Activated T-cell treated with anti-CD3 and anti-CD28 coated beads for 4 hours (primary cell): ENCODE data around the gene DNAJC8.
A peak's percentile ranks its signal among the peaks of the same experiment; 100 is the strongest.

Experiments used
- DNase-seq: peaks from one replicate; pipeline ENCODE4 v3.0.0-alpha.2; 2020

Gene DNAJC8

DNA sequence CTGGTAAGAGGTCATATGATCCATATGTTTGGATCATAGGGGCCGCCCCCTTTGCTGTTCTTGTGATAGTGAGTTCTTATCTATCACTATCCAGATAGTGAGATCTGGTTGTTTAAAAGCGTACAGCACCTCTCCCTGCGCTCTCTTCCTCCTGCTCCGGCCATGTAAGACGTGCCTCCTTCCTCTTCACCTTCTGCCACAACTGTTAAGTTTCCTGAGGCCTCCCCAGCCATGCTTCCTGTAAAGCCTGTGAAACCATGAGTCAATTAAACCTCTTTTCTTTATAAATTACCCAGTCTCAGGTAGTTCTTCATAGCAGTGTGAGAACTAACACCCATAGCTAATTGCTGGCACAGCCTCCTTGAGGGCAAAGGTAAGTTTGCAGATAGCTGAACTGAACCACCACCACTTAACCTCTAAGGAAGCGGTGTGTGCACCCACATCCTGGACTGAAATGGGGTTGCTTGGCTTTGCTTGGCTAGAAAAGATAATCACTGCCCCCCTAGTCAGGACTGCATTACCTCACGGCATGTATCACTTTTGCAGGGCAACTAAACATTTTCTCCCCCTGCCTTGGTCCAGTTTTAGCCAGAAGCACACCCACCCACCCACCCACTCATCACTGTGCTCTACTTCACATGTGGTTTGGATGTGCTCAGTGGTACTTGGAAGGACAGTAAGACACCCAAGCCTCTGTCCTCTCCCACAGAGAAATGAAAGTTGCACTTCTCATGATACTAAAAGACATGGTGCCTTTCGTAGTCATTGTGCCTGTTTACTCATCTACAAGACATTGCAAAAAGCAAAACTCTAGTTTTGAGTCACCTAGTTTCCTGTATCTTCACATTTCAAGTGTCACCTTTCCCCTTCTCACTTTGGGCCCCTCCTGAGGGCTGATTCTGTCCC lies 33.2 kb downstream of the DNAJC8 start:
- peak; percentile 19 for DNase-seq

DNA sequence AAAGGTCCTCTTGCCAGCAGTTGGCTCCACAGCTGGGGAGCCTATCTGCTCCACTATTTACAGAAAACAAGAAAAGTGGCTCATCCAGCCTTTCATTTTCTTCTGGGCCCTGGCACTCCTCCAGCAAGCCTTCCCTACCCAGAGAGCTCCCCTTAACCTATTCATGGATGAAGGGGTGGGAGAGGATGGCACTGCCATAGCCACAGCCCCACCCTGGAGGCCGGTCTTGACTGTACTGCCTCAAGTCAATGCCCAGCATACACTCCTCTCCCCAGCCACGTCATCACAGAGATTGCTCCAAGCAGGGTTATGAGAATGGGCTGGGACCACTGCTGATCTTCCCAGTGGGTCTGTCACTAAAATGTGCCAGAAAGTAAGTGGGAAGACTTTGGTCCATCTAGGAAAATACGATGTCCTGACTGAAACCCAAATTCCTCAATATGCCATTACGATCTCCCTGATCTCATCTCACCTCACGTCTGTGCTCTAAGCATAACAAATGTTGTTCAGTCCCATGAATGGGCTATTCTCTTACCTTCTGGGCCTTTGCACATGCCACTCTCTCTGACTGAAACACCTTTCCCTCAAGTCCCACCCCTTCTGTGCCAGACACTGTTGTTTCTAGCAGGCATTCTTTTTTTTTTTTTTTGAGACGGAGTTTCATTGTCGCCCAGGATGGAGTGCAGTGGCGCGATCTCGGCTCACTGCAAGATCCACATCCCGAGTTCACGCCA lies 35.0 kb downstream of the DNAJC8 start:
- no peak for DNase-seq

DNA sequence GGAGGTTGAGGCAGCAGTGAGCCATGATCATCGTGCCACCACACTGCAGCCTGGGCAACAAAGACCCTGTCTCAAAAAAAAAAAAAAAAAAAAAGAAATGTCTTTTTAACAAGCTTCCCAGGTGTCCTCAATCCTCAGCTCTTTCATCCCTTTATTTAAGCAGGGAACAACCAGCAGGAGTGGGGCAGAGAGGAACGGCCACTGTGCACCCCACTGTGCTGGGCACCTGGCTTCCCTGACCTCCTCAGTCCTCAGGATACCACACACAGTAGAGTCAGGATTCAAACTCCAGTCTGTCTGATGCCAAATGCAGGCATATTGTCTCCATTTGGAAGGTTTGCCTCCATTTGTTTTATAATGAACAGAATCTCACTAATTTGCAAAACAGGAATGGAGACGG lies 36.5 kb downstream of the DNAJC8 start:
- DNase-seq = no peak

DNA sequence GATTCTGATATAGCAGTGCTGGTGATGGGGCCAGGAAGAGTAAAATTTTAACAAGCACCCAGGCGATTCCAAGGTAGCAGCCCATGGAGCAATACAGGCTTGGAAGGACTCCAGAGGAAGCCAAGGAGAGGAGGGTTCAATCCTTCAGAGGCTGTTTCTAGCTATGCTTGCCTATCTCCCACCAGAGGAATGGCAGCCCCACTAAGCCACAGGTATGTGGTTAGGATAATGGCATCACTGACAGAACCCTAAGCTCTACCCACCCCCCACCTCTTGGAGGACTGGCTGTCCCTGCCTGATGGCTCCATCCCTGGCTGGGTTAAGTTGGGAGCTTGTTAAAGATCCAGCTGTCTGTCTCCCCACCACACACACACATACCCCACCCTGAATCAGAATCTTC lies 37.0 kb downstream of the DNAJC8 start:
- no peak for DNase-seq

DNA sequence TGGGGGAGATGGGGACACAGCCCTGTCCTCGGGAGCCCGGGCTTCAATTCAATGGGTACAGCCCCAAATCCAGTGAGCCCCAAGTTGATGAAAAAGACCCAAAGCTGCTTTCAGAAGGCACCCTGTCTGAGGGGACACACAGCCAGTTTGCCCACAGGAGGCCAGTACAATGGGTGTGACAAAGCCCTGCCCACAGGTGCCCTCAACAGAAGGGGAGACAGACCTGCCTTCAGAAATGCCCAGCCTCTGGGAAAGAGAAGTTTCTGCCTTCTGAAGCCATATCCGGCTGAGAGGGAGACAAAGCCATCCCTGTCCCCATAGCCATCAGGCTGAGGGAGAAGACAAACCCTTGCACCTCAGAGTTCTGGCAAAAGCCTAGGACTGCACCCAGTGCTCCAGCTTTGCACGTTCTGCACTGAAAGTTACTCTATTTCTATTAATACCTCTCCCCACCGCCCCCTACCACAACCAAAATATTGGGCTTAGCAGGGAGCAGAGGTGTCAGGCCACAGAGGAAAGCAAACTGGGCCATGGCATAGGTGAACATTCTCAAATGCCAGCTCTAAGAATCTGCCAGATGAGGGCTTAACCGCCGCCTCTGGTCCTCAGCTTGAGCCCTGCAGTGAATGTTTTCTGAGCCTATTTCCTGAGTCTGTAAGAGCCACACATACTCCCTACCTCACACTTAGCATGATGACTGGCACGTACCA lies 38.3 kb downstream of the DNAJC8 start:
- no peak for DNase-seq

DNA sequence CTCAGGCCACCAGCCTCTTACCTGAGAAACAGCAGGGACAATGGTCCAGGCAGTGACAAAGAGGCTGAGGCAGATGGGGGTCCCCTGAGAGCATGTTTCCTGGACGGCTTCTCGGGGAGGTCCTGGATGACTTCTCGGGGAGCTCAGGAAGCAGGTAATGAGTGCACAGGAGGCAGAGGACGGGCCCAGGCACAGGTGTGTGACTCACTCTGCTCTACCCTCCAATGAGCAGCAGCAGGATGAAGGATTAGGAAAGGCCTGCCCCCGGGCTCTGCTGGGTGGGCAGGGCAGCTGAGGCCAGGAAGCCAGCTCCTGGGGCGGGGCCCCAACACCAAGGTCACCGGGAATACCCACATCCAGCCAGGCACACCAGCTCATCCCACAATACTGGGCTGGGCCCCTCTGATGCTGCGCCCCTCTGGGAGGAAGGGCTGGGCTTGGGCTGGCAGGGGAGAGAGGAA lies 39.1 kb downstream of the DNAJC8 start:
- DNase-seq = no peak

DNA sequence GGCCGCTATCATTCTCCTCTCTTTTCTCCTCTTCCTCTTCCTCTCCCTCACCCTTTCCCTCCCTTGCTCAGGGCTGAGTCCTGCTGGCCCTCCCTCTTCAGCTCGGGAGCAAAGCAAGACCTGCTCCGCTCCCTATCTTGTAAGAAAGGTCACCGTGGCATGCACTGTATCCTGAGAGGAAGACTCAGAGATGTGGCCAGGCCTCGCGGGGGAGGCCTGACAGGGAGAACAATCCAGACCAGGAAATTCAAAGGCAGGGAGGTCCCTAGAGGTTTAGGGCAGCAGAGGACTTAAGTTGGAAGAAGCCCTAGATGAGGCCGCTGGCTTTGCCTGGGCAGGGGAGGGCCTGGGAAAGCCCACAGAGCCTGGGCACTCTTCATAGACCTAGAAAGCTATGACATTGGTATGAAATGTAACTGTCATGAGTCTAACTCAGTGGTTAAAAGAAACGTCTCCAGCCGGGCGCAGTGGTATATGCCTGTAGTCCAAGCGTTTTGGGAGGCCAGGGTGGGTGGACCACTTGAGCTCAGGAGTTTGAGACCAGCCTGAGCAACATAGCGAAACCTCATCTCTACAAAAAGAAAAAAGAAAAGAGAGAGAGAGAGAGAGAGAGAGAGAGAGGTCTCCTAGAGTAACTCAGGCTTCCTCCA lies 41.7 kb downstream of the DNAJC8 start:
- DNase-seq = no peak

DNA sequence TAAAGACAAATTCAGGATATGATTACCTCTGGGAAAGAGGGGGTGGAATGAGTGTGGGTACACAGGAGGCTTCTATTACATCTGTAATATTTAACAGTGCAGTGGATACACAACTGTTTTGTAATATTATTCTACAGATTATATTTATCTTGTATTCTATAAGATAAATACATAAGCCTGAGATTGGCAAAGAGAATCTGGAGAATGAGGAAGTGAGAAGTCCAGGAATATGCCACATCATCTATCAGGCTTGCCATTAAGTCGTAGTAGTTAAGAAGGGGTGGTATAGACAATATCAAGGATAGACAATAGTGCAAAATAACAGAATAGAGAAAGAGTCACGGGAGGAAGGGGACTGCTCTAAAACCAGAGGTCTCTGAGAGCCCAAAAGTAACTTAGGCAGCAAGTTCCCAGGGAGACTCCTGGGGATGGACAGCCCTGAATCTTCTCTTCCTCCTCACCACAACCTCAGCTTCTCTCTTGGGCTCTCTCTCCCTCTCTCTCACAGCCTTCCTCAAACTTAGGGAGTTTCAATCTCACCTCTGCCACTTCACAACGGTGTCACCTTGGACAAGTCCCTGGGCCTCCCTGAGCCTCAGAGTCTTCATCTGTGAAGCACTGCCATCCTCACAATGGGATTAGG lies 42.4 kb downstream of the DNAJC8 start:
- no peak for DNase-seq

DNA sequence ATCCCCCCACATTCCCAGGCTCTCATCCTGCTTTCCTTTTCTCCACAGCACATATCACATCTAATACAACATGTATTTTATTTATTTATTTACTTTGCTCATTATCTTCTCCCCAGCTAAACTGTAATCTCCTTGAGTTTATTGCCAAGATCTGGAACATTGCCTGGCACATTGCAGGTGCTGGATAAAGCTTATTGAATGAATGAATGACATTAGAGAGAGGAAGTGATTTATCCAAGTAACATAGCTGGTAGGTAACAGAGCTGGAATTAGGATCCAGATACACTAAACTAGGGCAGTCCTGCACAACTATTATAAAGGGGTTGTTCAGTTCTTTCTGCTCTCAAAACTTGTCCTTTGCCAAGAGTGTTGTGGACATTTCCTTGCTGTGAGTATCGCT lies 47.8 kb downstream of the DNAJC8 start:
- no peak for DNase-seq

DNA sequence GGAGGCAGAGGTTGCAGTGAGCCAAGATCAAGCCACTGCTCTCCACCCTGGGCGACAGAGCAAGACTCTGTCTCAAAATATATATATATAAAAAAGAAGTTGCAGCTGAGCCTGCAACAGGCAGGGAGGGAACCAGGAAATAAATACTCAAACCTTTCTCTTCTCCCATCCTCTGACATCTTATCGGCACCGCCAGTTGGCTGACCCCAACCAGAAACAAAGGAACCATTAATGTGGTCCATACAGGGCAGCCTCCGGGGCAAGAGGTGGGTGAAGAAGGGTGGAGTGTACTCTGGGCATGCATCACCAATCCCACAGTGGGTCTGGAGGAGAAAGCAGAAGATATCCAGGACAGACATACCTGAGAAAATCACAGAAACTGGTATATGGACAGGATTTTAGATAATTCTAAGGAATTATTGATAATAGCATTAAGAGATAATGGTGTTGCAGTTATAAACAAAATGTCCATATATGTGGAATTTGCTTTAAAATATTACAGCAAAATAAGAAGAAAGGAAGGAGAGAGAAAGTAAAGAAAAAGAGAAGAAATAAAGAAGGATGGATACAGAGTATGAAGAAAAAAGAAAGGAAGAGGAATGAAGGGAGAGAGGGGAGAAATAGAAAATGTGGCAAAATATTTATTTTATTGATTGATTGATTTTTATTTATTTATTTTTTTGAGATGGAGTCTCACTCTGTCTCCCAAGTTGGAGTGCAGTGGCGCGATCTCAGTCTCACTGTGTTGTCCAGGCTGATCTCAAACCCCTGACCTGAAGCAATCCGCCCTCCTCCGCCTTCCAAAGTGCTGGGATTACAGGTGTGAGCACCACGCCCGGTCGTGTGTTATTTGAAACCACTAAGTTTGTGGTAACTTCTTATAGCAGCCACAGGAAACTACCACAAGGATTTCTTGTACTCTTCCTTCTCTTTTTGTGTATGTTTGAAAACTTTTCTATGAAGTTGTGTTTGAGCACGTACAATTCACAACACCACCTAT lies 52.2 kb downstream of the DNAJC8 start:
- DNase-seq = no peak

DNA sequence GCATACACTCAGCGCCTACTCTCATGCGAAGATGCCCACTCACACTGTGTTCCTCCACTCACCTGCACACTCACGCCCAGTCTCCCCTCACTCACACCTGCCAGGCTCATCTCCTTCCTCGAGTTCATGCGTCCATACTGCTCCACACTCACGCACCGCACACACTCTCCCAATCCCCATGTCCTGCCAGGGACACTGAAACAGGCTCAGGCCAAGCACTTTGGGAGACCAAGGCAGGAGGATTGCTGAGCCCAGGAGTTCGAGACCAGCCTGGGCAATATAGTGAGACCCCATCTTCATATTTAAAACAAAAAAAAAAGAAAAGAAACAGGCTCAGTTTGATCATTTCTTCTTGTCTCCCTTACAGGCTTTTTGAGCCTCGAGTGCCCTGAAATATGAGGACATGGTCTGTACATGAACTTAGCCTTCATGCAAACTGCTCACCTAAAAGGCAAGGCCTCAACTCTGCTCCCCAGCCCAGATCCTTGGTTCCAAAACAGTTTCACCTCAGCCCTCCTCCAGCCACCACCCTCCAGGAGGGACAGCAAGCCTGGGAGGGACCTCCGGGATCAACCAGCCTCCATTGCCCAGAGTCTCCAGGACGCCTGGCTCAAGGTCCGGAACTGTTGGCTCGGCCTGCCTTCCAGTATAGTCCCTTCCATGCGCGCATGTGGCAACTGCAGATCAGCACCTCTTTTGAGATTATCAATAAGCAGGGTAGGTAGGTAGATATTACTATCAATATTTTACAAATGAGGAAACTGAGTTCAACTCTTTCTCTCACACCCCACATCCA lies 53.9 kb downstream of the DNAJC8 start:
- no peak for DNase-seq

DNA sequence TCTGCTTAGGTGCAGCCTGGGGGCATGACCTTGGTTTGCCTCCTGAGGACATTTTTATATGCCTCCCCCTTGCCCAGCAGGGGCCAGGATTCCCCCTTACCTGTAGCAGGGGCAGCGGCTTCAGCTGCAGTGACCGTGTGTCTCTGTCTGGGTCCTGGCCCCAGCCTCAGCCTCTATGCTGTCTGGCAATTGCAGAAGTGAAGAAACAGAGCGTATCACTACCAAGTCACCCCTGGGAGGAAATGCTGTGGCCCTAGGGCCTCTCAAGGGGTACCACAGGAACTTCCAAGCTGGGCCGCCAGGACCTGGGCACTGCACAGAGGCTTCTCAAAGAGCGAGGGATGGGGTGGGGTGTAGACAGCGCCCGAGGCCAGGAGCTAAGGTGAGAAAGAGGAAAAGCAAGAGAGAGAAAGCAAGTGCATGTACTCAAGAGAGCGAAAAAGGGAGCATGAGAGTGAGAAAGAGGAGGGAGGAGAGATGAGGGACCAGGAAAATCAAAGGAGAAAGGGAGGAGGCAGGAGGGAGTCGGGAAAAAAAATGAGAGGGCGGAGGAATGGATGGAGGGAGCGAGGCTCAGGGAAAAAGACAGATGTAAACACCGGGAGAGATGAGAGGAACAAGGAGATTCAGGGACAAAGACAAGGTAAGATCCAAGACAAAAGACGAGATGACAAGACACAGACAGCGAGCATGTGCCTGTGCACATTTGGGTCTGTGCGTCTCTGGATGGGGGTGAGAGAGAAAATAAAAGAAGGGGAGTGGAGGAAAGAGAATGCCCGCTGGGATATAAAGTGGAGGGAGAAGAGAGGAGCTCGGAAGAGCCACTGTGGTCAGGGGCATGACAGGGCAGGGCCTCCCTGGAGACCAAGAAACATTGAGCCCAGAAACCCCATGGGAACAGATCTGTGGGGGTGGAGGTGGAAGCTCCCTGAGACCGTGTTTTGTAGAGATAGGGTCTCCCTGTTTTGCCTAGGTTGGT lies 56.0 kb downstream of the DNAJC8 start, which contains the start of gene PTAFR:
TSS of gene PTAFR (minus strand) at position 199 of the 979 bp plus-strand sequence. CDS start 25,669 bp downstream, outside the sequence.
- no peak for DNase-seq

DNA sequence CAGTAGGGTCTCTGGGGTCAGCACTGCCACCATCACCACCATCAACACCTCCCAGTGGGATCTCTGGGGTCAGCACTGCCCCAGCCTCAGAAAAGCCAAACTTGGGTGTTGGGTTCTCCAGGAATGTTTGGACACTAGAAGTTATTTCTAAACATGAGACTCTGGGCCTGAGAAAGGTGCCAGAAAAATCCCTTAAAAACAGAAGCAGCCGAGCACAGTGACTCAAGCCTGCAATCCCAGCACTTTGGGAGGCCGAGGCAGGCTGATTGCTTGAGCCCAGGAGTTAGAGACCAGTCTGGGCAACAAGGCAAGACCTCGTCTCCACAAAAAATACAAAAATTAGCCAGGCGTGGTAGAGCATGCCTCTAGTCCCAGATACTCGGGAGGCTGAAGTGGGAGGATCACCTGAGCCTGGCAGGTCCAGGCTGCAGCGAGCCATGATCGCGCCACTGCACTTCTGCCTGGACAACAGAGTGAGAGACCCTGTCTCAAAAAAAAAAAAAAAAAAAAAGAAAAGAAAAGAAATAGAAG lies 56.8 kb downstream of the DNAJC8 start:
- no peak for DNase-seq

DNA sequence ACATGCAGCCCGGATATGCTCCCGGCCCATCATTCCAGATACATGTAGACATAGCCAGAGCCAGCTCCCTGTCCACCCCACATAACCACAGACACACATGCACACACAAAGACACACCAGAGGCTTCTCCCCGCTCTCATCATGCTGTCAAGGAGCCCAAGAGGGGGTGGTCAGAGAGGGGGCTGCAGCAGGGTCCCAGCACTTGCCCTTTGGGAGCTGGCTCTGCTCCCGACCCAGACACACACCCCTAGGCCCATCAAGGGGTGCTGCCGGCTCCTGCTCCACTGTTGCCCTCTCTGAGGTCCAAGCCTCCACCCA lies 58.9 kb downstream of the DNAJC8 start:
- no peak for DNase-seq

DNA sequence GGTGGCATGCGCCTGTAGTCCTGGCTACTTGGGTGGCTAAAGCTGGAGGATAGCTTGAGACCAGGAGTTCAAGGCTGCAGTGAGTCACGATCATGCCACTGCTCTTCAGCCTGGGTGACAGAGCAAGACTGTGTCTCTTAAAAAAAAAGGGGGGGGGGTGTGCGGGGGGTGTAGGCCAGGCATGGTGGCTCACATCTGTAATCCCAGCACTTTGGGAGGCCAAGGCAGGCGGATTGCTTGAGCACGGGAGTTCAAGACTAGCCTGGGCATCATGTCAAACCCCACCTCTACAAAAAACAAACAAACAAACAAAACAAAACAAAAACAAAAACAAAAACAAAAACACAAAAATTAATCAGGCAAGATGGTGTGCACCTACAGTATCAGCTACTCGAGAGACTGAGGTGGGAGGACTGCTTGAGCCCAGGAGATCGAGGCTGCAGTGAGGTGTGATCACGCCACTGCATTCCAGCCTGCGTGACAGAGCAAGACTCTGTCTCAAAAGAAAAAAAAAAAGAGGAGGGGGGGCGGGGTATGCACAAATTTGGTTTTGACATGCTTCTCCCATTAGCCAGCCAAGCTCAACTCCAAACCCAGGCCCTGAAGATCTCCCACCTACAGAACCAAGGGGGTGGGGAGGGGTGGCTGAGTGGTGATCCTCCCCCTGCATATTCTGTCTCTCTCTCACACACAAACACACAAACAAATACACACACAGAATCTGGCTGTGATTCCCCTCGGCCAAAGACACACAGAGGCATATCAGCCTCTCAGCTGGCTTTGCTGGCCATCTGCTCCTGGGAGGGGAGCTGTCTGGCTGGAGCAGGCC lies 59.5 kb downstream of the DNAJC8 start:
- DNase-seq = no peak

DNA sequence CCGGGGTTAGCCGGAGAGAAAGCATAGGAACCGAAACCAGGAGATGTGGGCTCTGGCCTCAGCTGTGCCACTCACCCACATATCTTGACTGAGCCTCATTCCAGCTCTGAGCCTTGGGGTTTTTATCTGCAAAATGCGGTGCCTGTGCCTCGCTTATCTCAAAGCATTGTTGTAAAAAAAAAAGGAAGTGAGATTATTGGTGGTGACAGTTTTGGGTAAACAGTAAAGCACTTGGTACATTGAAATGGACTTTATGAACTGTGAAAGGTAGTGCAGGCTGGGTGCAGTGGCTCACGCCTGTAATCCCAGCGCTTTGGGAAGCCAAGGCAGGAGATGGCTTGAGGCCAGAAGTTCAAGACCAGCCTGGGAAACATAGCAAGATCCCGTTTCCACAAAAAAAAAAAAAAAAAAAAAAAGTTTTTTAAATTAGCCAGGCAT lies 60.1 kb downstream of the DNAJC8 start:
- peak; percentile 2 for DNase-seq

DNA sequence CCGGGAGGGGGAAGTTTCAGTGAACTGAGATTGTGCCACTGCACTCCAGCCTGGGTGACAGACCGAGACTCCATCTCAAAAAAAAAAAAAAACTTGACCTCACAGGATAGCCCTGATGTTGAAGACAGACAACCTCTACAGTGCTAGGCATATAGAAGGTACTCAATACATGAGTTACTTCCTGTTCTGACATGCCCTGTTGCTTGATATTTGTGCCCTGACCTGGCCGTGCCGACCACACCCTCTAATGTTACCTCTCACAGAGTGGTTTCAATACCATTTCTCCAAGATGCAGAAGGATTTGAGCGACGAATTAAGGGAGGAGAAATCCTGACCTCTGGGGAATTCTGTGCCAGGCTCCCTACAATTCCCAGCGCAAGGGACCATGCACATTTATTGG lies 61.6 kb downstream of the DNAJC8 start:
- no peak for DNase-seq
